Astrocyte (in vitro differentiated cells and primary cell): ENCODE measurements around the gene PGK2. TPM values are rescaled to one million over a fixed set of nuclear protein-coding genes. Genes with fewer than 3 reads are reported as not detected.

Source experiments
- DNase-seq: peaks from one replicate; pipeline ENCODE4 v3.0.0-alpha.2; 2010; ENCODE audit warnings: low read depth
- FAIRE-seq: peaks from 2 replicates; lab custom pipeline; 2011; peaks lifted over from hg19 to GRCh38; lab: Jason Lieb, UNC
- H2AFZ ChIP-seq: 2 replicates; pipeline ENCODE4 v1.6.0; 2012; ENCODE audit warnings: low read depth, low read length, inconsistent platforms
- H3K27ac ChIP-seq: 2 replicates; pipeline ENCODE4 v1.5.1; 2011; ENCODE audit warnings: low read depth, low read length, inconsistent platforms
- H3K27me3 ChIP-seq: 2 replicates; pipeline ENCODE4 v1.6.0; 2011; ENCODE audit warnings: low read length, inconsistent platforms; ENCODE audit not compliant: insufficient read depth
- H3K36me3 ChIP-seq: 2 replicates; pipeline ENCODE4 v1.5.1; 2011; ENCODE audit warnings: low read length, inconsistent platforms; ENCODE audit not compliant: insufficient read depth
- H3K4me1 ChIP-seq: 2 replicates; pipeline ENCODE4 v1.5.1; 2011; ENCODE audit warnings: low read length, inconsistent platforms; ENCODE audit not compliant: insufficient read depth
- H3K4me2 ChIP-seq: 2 replicates; pipeline ENCODE4 v1.6.0; 2012; ENCODE audit warnings: low read length, inconsistent platforms
- H3K4me3 ChIP-seq: 2 replicates; pipeline ENCODE4 v1.5.1; 2011; ENCODE audit warnings: low read depth, mild to moderate bottlenecking, low read length, inconsistent platforms; ENCODE audit not compliant: insufficient read depth
- H3K79me2 ChIP-seq: 2 replicates; pipeline ENCODE4 v1.6.0; 2012; ENCODE audit warnings: mild to moderate bottlenecking, low read length, inconsistent platforms; ENCODE audit not compliant: insufficient read depth
- H3K9ac ChIP-seq: 2 replicates; pipeline ENCODE4 v1.6.0; 2012; ENCODE audit warnings: mild to moderate bottlenecking, low read length, inconsistent platforms
- H3K9me3 ChIP-seq: 2 replicates; pipeline ENCODE4 v1.5.1; 2012; ENCODE audit warnings: low read depth, mild to moderate bottlenecking, low read length, inconsistent platforms; ENCODE audit not compliant: insufficient read depth
- H4K20me1 ChIP-seq: 2 replicates; pipeline ENCODE4 v1.6.0; 2012; ENCODE audit warnings: low read length, inconsistent platforms; ENCODE audit not compliant: insufficient read depth
- H3K27ac Mint-ChIP-seq: one replicate; pipeline ENCODE4 v1.8.0; 2021; ENCODE audit warnings: mild to moderate bottlenecking, mixed read lengths; ENCODE audit not compliant: unreplicated experiment
- H3K27me3 Mint-ChIP-seq: one replicate; pipeline ENCODE4 v1.8.0; 2021; ENCODE audit warnings: low read depth, mixed read lengths; ENCODE audit not compliant: unreplicated experiment
- H3K36me3 Mint-ChIP-seq: one replicate; pipeline ENCODE4 v1.8.0; 2021; ENCODE audit warnings: low read depth, mixed read lengths; ENCODE audit not compliant: unreplicated experiment
- H3K4me1 Mint-ChIP-seq: one replicate; pipeline ENCODE4 v1.8.0; 2021; ENCODE audit warnings: low read depth, mixed read lengths; ENCODE audit not compliant: unreplicated experiment
- H3K4me3 Mint-ChIP-seq: one replicate; pipeline ENCODE4 v1.8.0; 2021; ENCODE audit warnings: mild to moderate bottlenecking, moderate library complexity, mixed read lengths; ENCODE audit not compliant: unreplicated experiment
- H3K9me3 Mint-ChIP-seq: one replicate; pipeline ENCODE4 v1.8.0; 2021; ENCODE audit warnings: mild to moderate bottlenecking, mixed read lengths; ENCODE audit not compliant: unreplicated experiment
- CTCF ChIP-seq: IDR thresholded peaks from 2 replicates; pipeline ENCODE4 v1.5.1; 2011; ENCODE audit warnings: low read depth, mild to moderate bottlenecking, inconsistent platforms, low read length, moderate library complexity; ENCODE audit not compliant: insufficient read depth
- EZH2 ChIP-seq: IDR thresholded peaks from 2 replicates; pipeline ENCODE4 v1.6.1; 2012; ENCODE audit warnings: mild to moderate bottlenecking, low read length, inconsistent platforms; ENCODE audit not compliant: insufficient read depth
- total RNA-seq: library from RNA; stranded (reverse); gene quantifications from 2 replicates; pipeline ENCODE4 v1.2.1, GENCODE V29; 2021

The PGK2 gene
- total RNA-seq, 1 donor from 2014 or later: not detected

GRCh38 chr6:49743429-49743828, 43.7 kb downstream of the PGK2 start:
- FAIRE-seq (no peak), DNase-seq (no peak)
- Histone ChIP-seq H3K79me2 (no peaks in the 10 kb centered on the region), H3K4me2 (no peak overlapping the region), H3K9ac (no peak overlapping the region), H3K36me3 (no peaks in the 10 kb centered on the region), H4K20me1 (no peaks in the 10 kb centered on the region), H3K9me3 (no peaks in the 10 kb centered on the region), H3K27me3 (no peaks in the 10 kb centered on the region), H3K27ac (no peak overlapping the region), H3K4me1 (no peaks in the 10 kb centered on the region), H2AFZ (no peak overlapping the region), H3K4me3 (no peak overlapping the region)
- TF ChIP-seq EZH2 (no peak), CTCF (no peak)
- H3K27ac Mint-ChIP-seq: no peak overlapping the region
- H3K27me3 Mint-ChIP-seq: no peaks in the 10 kb centered on the region
- H3K4me1 Mint-ChIP-seq: no peaks in the 10 kb centered on the region
- H3K9me3 Mint-ChIP-seq: no peaks in the 10 kb centered on the region
- no peak overlapping the region for H3K4me3 Mint-ChIP-seq
- no peaks in the 10 kb centered on the region for H3K36me3 Mint-ChIP-seq

- Mint-ChIP-seq H3K36me3 (no peaks in the 10 kb centered on the region), H3K27me3 (no peaks in the 10 kb centered on the region), H3K9me3 (no peaks in the 10 kb centered on the region), H3K27ac (no peak overlapping the region), H3K4me3 (no peak overlapping the region), H3K4me1 (no peaks in the 10 kb centered on the region)
- no peaks in the 10 kb centered on the region for H4K20me1 ChIP-seq
- no peaks in the 10 kb centered on the region for H3K4me1 ChIP-seq
- H2AFZ ChIP-seq: no peak overlapping the region
- no peak for TF ChIP-seq CTCF
- TF ChIP-seq EZH2: no peak
- no peak overlapping the region for H3K9ac ChIP-seq
- no peak overlapping the region for H3K4me2 ChIP-seq
- no peaks in the 10 kb centered on the region for H3K9me3 ChIP-seq
- no peaks in the 10 kb centered on the region for H3K79me2 ChIP-seq
- no peak overlapping the region for H3K4me3 ChIP-seq
- H3K27me3 ChIP-seq: no peaks in the 10 kb centered on the region
- DNase-seq (no peak), FAIRE-seq (no peak)
- no peaks in the 10 kb centered on the region for H3K36me3 ChIP-seq
- H3K27ac ChIP-seq: no peak overlapping the region
These were observed 47.7 kb downstream of the PGK2 start for GRCh38 chr6:49739423-49739822.

GRCh38 chr6:49736017-49736508, 51.0 kb downstream of the PGK2 start:
- H3K9me3 ChIP-seq: no peaks in the 10 kb centered on the region
- H3K4me2 ChIP-seq: no peak overlapping the region
- Mint-ChIP-seq H3K4me3 (no peak overlapping the region), H3K4me1 (no peaks in the 10 kb centered on the region), H3K9me3 (no peaks in the 10 kb centered on the region), H3K36me3 (no peaks in the 10 kb centered on the region), H3K27me3 (no peaks in the 10 kb centered on the region), H3K27ac (no peak overlapping the region)
- H3K27me3 ChIP-seq: no peaks in the 10 kb centered on the region
- TF ChIP-seq EZH2: no peak
- TF ChIP-seq CTCF: no peak
- H3K79me2 ChIP-seq: no peaks in the 10 kb centered on the region
- no peak overlapping the region for H3K4me3 ChIP-seq
- H3K36me3 ChIP-seq: no peaks in the 10 kb centered on the region
- no peak for FAIRE-seq
- no peak for DNase-seq
- no peak overlapping the region for H3K27ac ChIP-seq
- no peak overlapping the region for H2AFZ ChIP-seq
- H3K4me1 ChIP-seq: no peaks in the 10 kb centered on the region
- no peaks in the 10 kb centered on the region for H4K20me1 ChIP-seq
- no peak overlapping the region for H3K9ac ChIP-seq
